ENCODE results near the gene FAM83G.
"Not testable (repeated sequence)": the region's sequence is repeated elsewhere in the genome, so short reads cannot be mapped to it uniquely, and the experiment has no call there.

Gene FAM83G

DNA sequence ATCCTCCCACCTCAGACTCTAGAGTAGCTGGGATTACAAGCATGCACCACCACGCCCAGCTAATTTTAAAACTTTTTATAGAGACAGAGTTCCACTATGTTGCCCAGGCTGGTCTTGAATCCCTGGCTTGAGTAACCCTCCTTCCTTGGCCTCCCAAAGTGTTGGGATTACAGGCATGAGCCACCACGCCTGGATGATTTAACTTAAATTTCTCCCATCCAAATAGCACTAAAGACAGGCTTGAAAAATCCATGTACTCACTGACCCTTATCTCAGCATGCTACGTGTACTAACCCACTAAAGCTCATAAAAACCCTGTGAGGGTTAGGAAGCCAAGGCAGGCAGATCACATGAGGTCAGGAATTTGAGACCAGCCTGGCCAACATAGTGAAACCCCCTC lies 48.0 kb downstream of the FAM83G start:
- no peak for DNase-seq (ENCODE audit: low read depth in 1 of 2, low spot score in 1 of 2)

DNA sequence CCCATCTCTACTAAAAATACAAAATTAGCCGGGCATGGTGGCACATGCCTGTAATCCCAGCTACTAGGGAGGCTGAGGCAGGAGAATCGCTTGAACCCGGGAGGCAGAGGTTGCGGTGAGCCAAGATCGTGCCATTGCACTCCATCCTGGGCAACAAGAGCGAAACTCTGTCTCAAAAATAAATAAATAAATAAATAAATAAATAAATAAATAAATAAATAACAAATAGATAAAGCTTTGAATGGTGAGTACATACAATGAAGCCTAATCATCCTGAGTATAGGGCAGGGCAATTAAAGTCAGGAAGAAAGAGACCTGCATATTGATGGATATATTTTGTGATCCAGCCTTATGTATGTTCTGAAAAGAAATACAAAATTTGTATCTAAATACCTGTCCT lies 48.5 kb downstream of the FAM83G start:
- not testable (repeated sequence) for DNase-seq (ENCODE audit: low read depth in 1 of 2, low spot score in 1 of 2)

DNA sequence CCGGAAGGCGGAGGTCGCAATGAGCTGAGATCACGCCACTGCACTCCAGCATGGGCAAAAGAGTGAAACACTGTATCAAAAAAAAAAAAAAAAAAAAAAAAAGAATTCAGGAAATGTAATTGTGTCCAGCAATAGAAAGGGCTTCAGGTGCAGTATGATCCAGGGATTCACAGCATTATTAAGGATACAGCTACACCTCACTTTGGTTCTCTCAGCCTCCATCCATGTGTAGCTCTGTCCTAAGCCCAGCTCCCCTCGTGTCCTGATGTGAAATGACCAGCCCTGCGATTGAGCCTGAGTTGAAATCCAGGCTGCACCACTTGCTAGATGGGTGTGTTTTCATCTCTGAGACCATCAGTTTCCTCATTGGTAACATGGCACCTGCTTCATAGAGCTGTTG lies 49.6 kb downstream of the FAM83G start:
- DNase-seq (ENCODE audit: low read depth in 1 of 2, low spot score in 1 of 2): no peak

DNA sequence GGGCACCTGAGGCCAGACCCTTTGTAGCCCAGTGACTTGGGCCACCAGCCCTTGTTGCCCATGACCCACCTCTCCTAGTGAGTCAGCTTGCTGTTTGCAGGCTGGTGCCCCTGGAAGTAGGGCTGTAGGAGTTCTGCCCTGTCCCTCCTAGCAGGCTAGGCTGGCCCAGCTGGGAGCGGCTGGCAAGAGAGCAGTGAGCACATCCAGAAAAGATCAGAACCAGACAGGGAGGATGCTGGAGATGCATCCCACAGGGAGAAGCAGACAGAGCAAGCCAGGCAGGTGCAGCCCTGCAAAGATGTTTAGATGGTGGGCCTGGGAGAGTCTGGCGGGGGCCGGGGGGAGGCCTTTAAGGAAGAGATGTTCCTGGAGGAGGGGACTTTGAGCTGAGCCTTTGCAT lies 50.2 kb downstream of the FAM83G start:
- no peak for DNase-seq (ENCODE audit: low read depth in 1 of 2, low spot score in 1 of 2)

DNA sequence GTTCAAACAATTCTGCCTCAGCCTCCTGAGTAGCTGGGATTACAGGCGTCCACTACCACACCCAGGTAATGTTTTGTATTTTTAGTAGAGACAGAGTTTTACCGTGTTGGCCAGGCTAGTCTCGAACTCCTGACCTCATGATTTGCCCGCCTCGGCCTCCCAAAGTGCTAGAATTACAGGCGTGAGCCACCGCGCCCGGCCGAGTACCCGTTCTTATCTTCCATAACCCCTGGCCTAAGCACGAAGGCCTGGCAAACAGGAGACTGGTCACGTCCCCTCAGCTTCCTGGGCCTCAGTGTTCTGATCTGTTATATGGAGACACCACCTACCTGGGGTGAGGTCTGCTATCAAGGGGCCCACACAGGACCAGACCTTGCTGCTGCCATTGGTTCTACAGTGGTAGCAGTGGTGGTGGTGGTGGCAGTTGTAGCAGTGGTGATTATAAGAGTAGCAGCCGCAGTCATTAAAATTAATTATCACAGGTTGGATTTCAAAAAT lies 51.3 kb downstream of the FAM83G start:
- no peak for DNase-seq (ENCODE audit: low read depth in 1 of 2, low spot score in 1 of 2)

DNA sequence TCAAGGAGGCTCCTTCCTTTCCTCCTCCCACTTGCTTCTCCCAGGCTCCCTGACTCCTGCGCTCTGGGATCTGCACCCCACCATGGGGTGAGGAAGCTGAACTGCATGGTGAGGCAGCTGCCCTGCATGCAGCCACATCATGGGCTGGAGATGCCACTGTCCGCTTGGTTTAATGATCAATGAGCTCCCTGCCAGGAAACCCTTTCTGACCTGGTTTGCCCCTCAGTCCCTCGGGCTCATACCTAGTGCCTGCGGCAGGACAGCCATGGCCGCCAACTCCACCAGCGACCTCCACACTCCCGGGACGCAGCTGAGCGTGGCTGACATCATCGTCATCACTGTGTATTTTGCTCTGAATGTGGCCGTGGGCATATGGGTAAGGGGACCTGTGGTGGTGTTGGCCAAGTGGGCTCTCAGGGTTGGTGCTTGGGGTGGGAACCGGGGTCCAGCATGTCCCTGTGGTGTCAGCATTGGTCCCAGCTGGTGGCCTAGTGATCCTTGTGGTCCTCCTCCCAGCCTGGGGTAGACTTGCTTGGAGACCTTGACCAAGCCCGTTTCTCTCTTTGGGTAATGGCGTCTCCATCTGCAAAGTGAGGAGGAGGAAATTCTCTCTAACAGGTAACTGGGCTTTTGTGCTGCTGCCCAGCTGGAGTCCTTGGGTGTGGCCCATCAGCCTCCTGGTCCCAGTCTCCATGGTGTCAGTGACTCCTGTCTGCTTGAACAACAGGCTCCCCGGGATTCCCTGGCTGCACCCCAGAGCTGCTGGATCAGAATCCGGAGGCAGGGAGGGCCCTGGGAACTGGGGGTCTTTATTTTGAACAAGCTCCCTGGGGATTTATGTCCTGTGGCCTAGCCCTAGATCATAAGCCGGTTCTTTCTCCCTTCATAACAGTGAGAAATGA lies 52.4 kb downstream of the FAM83G start, which contains the start of gene SLC5A10:
Gene SLC5A10 (plus strand): TSS at position 225 of the 902 bp plus-strand sequence. CDS start 41 bp downstream, at position 266.
- no peak for DNase-seq (ENCODE audit: low read depth in 1 of 2, low spot score in 1 of 2)

DNA sequence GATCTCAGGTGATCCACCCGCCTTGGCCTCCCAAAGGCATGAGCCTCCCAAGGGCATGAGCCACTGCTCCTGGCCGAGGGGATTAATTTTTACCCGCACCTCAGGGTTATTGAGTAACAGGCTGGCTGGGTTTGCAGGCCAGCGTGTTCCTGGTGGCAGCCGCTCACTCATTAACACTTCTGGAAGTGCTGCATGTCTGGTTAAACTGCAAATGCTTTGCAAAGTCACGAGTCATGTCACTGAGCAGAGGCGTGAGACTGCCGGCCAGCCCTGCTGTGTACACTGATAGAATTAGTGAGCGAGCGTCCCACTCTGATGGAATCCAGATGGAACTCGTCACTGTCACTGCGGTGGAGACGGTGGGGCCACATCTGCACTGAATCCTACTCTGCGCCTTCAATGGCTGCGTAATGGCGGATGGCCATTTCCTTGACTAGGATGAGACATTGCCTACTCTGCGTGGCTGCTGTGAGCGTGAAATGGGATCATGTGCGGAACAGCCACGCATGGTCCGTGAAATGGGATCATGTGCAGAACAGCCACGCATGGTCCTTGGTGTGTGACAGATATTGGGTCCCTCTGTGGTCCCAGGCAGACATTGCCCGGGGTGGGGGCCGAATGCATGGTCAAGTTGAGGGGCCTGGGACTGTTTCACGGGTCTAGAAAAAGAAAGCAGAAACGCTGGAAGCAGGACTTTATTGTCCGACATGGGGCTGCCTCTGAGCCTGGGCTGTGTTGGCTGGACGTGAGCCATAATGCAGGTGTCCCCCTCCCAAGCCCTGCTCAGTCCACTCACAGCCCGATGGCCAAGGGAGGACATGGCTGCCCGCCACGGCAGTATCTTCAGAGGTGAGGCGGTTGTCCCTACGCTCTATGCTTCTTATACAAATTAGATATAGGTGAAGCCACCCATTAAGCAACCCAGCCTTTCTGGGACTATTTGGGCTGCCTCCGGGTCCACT lies 53.3 kb downstream of the FAM83G start:
- DNase-seq (ENCODE audit: low read depth in 1 of 2, low spot score in 1 of 2): no peak

DNA sequence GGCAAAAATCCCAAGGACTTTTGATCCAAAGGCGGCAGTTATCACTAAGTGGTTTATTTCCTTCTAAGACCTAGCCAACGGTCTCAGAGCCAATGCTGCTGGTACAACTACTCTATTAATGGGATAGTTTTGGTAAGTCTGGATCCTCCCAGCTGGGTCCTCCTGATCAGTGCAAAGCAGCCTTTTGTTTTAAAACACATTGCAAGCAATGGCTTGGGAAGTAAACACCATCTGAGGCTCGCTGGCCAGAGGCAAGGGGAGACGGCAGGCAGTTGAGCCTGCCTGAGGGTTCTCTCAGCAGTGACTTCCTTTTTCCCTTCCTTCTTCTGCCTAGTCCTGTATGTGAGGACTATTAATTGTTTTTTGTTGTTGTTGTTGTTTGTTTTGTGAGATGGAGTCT lies 54.2 kb downstream of the FAM83G start:
- no peak for DNase-seq (ENCODE audit: low read depth in 1 of 2, low spot score in 1 of 2)

DNA sequence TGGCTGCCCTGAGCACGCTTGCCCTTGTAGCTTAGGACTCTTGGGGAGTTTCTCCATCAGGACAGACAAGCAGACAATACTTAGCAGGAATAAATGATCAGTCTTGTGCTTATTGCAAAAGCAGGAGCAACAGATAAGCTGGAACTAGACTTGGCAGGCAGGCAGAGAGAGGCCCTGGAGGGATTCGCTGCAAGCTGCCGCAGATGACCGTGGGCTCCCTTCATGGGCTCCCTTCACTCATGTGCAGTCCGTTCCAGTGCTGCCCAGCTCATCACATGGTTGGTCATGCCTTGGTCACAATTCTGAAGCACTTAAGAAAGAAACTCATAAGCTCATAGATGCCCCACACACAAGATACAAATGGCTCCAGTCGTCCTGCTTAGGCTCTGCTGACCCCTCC lies 55.0 kb downstream of the FAM83G start:
- no peak for DNase-seq (ENCODE audit: low read depth in 1 of 2, low spot score in 1 of 2)

DNA sequence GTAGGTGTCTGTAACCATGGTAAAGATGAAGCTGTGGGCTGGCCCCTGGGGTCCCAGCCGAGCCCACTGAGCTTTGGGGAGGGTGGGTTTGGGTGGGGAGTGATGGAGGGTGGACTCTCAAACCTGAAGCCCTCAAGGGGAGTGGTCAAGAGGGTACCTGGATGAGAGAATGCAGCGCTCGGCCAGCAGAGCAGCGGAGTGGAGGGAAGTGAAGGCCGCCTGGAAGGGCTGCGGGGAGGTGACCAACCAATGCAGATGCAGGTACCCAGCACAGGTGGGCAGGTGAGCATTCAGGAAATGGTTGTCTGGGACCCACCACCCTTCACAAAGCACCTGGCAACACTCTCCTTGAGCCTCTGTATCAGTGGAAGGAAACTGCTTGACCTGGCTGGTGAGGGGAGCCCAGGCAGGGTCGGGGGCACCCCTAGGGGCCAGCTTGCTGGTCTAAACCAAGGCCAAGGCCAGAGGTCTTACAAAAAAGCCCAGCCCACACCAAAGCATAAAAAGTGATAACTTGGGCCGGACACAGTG lies 56.0 kb downstream of the FAM83G start:
- DNase-seq (ENCODE audit: low read depth in 1 of 2, low spot score in 1 of 2): no peak

DNA sequence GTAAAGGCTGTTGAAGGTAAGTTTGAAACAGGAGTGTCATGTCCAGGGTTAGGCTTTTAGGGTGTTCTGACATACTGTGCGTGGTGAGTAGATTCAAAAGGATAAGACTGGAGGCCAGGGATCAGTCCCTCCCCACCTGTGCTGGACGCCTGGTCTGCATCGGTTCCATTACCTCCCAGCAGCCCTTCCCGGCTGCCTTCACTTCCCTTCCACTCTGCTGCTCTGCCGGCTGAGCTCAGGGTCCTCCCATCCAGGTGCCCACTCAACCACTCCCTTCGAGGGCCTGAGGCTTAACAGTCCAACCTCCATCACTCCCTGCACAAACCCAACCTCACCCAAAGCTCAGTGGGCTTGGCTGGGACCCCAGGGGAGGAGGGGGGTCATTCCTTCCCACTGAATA lies 56.7 kb downstream of the FAM83G start:
- no peak for DNase-seq (ENCODE audit: low read depth in 1 of 2, low spot score in 1 of 2)

DNA sequence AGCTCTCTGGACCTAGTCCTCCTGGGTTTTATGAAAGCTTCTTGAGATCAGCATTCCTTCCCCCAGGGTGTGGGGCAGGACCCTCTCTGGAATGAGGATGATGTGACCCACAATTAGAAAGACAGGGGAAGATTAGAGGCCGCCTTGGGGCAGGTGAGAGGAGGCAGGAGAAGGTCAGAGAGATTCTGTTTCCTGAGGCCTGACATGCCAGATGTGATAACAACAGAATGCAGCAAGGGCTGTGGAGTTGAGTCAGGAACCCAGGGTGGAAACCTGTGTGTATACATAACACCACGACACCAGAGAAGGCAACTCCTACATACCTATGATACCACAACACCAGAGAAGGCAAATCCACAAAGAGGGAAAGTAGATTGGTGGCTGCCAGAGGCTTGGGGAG lies 58.0 kb downstream of the FAM83G start:
- no peak for DNase-seq (ENCODE audit: low read depth in 1 of 2, low spot score in 1 of 2)

DNA sequence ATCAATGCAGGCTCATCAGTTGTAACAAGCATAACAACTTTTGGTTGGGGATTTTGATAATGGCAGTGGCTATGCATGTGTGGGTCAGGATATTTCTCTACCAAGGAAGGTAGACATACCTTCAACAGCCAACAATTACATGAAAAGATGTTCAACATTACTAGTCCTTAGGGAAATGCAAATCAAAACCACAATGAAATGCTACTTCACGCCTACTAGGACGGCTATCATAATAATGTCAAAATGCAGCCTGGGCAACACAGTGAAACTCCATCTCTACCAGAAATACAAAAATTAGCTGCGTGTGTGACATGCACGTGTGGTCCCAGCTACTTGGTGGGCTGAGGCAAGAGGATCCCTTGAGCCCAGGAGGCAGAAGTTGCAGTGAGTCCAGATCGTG lies 59.9 kb downstream of the FAM83G start:
- DNase-seq (ENCODE audit: low read depth in 1 of 2, low spot score in 1 of 2): no peak

DNA sequence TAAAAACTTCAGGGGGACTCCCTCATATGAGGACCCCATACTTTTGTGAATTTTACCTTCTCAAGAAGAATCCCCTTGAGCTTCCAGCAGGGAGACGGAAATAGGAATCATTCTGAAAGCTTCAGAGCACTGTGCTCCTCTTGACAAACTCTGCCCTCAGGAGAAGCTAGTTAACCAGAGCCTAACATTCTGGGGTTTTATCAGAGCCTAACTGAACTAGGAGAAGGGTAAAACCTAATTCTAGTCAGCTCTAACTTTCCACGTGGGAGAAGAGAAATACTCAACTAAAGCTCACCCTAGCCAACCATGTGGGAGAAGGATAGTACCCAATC lies 65.9 kb downstream of the FAM83G start:
- no peak for DNase-seq (ENCODE audit: low read depth in 1 of 2, low spot score in 1 of 2)

DNA sequence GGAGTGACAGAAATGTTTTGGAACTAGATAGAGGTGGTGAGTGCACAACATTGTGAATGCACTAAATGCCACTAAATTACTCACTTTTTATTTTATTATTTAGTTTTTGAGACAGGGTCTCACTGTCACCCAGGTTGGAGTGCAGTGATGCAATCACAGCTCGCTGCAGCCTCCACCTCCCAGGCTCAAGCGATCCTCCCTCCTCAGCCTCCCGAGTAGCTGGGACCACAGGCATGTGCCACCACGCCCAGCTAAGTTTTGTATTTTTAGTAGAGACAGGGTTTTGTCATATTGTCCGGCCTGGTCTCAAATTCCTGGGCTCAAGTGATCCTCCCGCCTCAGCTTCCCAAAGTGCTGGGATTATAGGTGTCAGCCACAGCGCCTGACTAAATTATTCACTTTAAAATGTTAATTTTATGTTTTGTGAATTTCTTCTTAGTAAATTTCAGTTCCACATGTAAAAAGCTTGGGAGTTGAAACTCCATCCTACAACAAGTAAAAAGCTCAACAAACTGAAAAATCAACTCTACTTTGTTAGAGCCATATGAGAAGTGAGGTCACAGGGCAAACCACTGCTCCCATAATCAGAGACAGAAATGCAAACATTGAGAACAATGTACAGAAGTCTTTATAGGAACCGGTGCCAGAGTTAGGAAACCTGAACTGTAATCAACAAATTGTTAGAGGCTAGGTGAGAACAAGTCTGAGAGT lies 66.4 kb downstream of the FAM83G start:
- DNase-seq (ENCODE audit: low read depth in 1 of 2, low spot score in 1 of 2): no peak

DNA sequence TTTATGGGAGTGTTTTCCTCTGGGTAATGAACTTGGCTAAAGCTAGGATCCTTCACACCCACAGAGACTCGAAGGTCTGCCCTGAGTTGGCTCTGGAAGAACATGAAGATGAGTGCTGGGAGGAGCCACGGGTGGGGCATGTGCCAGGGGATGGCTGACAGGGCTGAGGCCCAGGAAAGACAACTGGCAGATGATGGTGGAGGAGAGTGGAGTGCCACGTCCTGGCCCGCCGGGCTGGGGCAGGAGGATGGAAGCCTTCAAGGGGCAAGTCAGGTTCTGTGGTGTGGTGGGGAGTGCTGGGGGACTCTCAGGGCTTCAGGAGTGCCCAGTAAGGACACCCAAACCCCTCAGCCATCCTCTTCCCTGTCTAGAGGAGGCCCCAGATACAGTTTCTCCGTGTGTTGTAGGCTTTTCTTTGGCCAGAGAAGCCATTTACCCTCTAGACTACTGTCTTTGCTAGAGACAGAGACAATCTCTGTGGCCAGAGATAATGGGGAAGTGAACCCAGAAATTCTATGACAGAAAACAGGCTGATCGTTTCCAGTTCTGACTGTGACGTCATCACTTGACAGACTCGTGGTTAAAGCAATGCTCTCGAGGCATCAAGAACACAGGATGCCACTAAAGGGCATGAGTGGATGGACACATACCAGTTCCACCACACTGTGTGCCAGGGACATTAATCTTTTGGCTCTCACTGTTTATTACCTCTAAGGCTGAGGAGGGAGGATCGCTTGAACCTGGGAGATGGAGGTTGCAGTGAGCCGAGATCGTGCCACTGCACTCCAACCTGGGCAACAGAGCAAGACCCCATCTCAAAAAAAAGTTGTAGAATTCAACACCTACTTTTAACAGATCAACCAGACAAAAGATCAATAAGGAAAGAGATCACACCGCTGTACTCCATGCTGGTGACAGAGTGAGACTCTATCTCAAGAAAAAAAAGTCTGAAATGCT lies 71.2 kb downstream of the FAM83G start:
- DNase-seq (ENCODE audit: low read depth in 1 of 2, low spot score in 1 of 2): no peak

DNA sequence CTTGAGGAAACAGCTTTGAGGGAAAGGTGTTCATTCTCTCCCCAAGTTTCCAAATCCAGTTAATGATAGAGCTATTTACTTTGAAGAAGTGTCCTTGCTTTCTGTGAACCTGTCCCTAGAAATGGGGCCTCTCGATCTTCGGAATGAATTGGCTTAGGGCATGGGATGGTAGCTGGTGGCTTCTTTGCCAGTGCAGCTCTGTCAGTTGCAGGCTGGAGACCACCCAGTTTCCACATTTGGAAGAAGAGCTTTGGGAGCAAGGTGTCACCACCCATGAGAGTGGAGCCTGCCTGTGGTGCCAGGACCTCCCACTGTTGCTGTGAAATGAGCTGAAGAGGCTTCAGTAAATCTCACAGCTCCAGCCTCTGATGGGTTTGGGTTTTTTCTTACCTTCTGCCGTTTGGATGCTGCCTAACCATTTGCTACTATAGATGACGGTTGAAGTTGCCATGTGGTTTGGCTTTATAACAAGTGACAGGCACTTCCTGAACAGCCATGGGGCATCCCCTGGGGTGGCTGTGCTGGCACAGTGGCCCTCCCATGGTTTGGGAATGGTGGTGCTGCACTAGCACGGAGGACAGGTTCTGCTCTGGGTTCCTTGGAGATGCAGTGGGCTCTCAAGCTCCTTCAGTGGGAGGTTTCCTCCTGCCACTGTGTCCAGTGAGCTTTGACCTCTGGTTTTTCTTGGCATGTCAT lies 72.1 kb downstream of the FAM83G start:
- no peak for DNase-seq (ENCODE audit: low read depth in 1 of 2, low spot score in 1 of 2)

DNA sequence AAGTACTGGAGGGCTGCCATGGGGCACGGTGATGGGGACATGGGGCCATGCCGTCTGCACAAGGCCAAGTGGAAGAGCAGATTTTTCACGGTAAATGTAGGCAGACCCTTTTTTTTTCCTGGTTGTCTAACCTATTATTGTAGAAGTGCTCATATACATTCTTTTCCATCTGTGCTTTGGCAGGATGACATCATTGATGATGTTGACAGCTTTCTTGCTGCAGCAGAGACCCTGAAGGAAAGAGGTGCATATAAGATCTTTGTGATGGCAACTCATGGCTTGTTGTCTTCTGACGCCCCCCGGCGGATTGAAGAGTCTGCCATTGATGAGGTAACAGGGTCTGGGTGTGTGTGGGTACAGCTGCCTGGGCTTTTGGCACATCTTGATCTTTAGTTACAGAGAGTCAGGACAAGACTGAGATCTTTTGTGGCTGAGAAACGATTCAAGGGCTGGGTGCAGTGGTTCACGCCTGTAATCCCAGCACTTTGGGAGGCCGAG lies 75.9 kb downstream of the FAM83G start:
- no peak for DNase-seq (ENCODE audit: low read depth in 1 of 2, low spot score in 1 of 2)

DNA sequence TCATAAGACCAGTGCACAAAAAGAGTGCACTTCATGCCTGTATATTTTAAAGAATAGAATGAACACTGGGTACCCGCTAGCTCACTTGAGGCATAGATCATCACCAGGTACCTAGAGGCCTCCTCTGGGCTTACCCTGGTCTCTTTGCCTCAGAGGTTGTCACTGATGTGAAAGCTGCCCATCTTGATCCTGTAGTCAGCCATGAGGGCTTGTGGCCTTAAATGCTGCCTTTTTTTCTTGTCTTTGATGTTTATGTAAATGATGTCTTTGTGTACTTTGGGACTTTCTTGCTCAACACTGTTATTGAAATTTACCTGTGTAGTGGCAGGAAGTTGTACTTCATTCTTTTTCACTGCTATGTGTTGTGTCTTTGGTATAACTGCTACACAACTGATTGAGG lies 79.4 kb downstream of the FAM83G start:
- DNase-seq (ENCODE audit: low read depth in 1 of 2, low spot score in 1 of 2): no peak
